Keratinocyte (primary cell): ENCODE measurements around the gene DDX49. TPM values are rescaled to one million over a fixed set of nuclear protein-coding genes. Genes with fewer than 3 reads are reported as not detected.

Source experiments
- DNase-seq: peaks from one replicate; pipeline ENCODE4 v3.0.0-alpha.2; 2011; ENCODE audit warnings: low read depth, missing footprints, low spot score
- FAIRE-seq: peaks from 2 replicates; lab custom pipeline; 2011; peaks lifted over from hg19 to GRCh38; lab: Jason Lieb, UNC
- H2AFZ ChIP-seq: 2 replicates; pipeline ENCODE4 v1.6.0; 2012; ENCODE audit warnings: low read length, control low read depth, inconsistent platforms; ENCODE audit not compliant: control insufficient read depth
- H3K27ac ChIP-seq: 2 replicates; pipeline ENCODE4 v1.5.1; 2011; ENCODE audit warnings: low read length; ENCODE audit not compliant: control insufficient read depth, insufficient read depth
- H3K27me3 ChIP-seq: 3 replicates; pipeline ENCODE4 v1.6.0; 2011; ENCODE audit warnings: low read length; ENCODE audit not compliant: control insufficient read depth, insufficient read depth; ENCODE audit errors: extremely low read depth
- H3K36me3 ChIP-seq, 2 experiments: 2 replicates in 1 of 2; 3 replicates in 1 of 2; pipeline ENCODE4 v1.5.1; 2011; ENCODE audit warnings: low read length in 2 of 2, mild to moderate bottlenecking in 1 of 2; ENCODE audit not compliant: control insufficient read depth in 2 of 2, insufficient read depth in 2 of 2; ENCODE audit errors: extremely low read depth in 1 of 2
- H3K4me1 ChIP-seq: 3 replicates; pipeline ENCODE4 v1.5.1; 2011; ENCODE audit warnings: low read length; ENCODE audit not compliant: control insufficient read depth, insufficient read depth; ENCODE audit errors: extremely low read depth
- H3K4me2 ChIP-seq: 3 replicates; pipeline ENCODE4 v1.6.0; 2011; ENCODE audit warnings: low read depth, low read length; ENCODE audit not compliant: control insufficient read depth, insufficient read depth; ENCODE audit errors: extremely low read depth
- H3K4me3 ChIP-seq, 3 experiments: fragments of 200-600 bp in 1 of 3; sonication (generic) in 1 of 3; 2 replicates in 2 of 3; 3 replicates in 1 of 3; pipeline ENCODE4 v1.5.1; 2011 to 2016; ENCODE audit warnings: low read length in 3 of 3, mild to moderate bottlenecking in 3 of 3, control low read depth in 2 of 3, inconsistent platforms in 1 of 3, low read depth in 1 of 3, mixed read lengths in 1 of 3, mixed run types in 1 of 3, moderate library complexity in 1 of 3; ENCODE audit not compliant: control insufficient read depth in 2 of 3, insufficient read depth in 2 of 3; ENCODE audit errors: extremely low read depth in 1 of 3
- H3K79me2 ChIP-seq: 2 replicates; pipeline ENCODE4 v1.6.0; 2012; ENCODE audit warnings: low read length; ENCODE audit not compliant: control insufficient read depth, insufficient read depth
- H3K9ac ChIP-seq: 3 replicates; pipeline ENCODE4 v1.6.0; 2011; ENCODE audit warnings: low read length; ENCODE audit not compliant: control insufficient read depth, insufficient read depth; ENCODE audit errors: extremely low read depth
- H3K9me1 ChIP-seq: 3 replicates; pipeline ENCODE4 v1.6.0; 2011; ENCODE audit warnings: low read length; ENCODE audit not compliant: control insufficient read depth, insufficient read depth; ENCODE audit errors: extremely low read depth
- H3K9me3 ChIP-seq: 2 replicates; pipeline ENCODE4 v1.5.1; 2012; ENCODE audit warnings: low read depth, low read length; ENCODE audit not compliant: control insufficient read depth
- H4K20me1 ChIP-seq: 3 replicates; pipeline ENCODE4 v1.6.0; 2011; ENCODE audit warnings: low read length; ENCODE audit not compliant: control insufficient read depth, insufficient read depth; ENCODE audit errors: extremely low read depth
- EZH2 ChIP-seq: IDR thresholded peaks from one replicate; pipeline ENCODE4 v1.6.1; 2012; ENCODE audit warnings: inconsistent platforms, mild to moderate bottlenecking, low read length, moderate library complexity
- dilution Hi-C: fragments of 300-500 bp; cut with MboI; formaldehyde crosslinking; loops from one replicate; pipeline ENCODE4 v1.7.0; 2020; ENCODE audit warnings: low sequenced_read_pairs; ENCODE audit not compliant: extremely low pct_ligation_motif_present
- polyA plus RNA-seq, 5 experiments: library from polyadenylated mRNA; depleted of rRNA in 3 of 5; stranded (reverse) in 3 of 5; stranded (forward) in 1 of 5; unstranded in 1 of 5; fragments of >200 nt; gene quantifications; 1 replicate in 1 of 5; 2 replicates in 3 of 5; 3 replicates in 1 of 5; pipeline versions ENCODE4 v1.2.1 to v1.2.3, GENCODE V29; 2011 to 2012; ENCODE audit warnings: missing spikeins in 2 of 5, low read depth in 1 of 5, low replicate concordance in 1 of 5
- TF ChIP-seq, protein P1 (sequence below), 3 experiments: IDR thresholded peaks in 1 of 3; conservative IDR thresholded peaks in 1 of 3; optimal IDR thresholded peaks in 1 of 3; 2 replicates in 2 of 3; 3 replicates in 1 of 3; pipeline versions ENCODE3 to v1.5.1; 2011; ENCODE audit warnings: low read length in 3 of 3, mild to moderate bottlenecking in 3 of 3, moderate library complexity in 2 of 3, control low read depth in 1 of 3, inconsistent platforms in 1 of 3; ENCODE audit not compliant: insufficient read depth in 2 of 3; ENCODE audit errors: extremely low read depth in 1 of 3

The DDX49 gene
- polyA plus RNA-seq, 1 donor (not counting 4 experiments of a cell fraction or from before 2014, with no cell fraction given), result 39.2 TPM

DNA sequence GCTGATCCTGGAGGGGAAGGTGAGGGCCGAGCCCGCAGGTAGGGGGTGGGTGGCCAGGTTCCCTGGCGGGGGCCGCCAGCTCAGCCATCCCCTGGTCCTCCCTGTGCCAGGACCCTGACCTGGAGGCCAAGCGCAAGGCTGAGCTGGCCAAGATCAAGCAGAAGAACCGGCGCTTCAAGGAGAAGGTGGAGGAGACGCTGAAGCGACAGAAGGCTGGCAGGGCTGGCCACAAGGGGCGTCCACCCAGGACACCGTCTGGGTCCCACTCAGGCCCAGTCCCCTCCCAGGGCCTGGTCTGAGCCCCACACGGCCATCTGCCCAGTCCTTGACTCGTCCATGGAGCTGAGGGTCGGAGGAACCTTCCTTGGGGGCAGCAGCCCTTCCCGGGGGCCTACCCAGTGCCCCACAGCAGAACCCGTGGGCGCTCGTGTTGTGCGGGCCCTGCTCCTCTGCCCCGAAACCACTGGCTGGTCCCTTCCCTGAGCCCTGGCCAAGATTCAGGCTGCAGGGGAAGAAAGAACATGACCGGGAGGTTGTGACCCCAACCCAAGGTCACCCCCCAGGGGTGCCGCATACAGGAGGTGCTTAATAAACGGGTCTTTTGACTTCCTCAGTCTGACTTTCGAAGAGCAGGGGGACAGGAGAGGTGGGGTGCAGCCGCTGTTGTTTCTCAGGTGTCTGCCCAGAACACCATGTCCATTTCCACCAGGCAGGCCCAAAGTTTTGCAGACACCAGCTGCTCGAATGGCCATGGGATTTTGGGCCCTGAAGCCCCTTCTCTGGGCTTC lies 8.7 kb downstream of the DDX49 start:
- Histone ChIP-seq H3K36me3 (peaks cover 46 to 56% of the 10 kb centered on the region in 2 experiments), H2AFZ (no peak overlapping the region)

GRCh38 chr19:18929311-18929710 lies 9.8 kb downstream of the DDX49 start:
- dilution Hi-C loops, result no loop called here
- H3K4me2 ChIP-seq, result no peak overlapping the region
- no peak overlapping the region for H3K4me3 ChIP-seq
- no peak overlapping the region for H2AFZ ChIP-seq
- DNase-seq (no peak), FAIRE-seq (no peak)
- no peaks in the 10 kb centered on the region for H3K27me3 ChIP-seq
- H3K9ac ChIP-seq, result no peak overlapping the region
- H3K4me1 ChIP-seq, result peaks cover under 1% of the 10 kb centered on the region
- peaks cover 55 to 57% of the 10 kb centered on the region in 2 experiments for H3K36me3 ChIP-seq
- H3K9me3 ChIP-seq, result no peaks in the 10 kb centered on the region
- TF ChIP-seq EZH2, result no peak
- TF ChIP-seq, protein P1, sequence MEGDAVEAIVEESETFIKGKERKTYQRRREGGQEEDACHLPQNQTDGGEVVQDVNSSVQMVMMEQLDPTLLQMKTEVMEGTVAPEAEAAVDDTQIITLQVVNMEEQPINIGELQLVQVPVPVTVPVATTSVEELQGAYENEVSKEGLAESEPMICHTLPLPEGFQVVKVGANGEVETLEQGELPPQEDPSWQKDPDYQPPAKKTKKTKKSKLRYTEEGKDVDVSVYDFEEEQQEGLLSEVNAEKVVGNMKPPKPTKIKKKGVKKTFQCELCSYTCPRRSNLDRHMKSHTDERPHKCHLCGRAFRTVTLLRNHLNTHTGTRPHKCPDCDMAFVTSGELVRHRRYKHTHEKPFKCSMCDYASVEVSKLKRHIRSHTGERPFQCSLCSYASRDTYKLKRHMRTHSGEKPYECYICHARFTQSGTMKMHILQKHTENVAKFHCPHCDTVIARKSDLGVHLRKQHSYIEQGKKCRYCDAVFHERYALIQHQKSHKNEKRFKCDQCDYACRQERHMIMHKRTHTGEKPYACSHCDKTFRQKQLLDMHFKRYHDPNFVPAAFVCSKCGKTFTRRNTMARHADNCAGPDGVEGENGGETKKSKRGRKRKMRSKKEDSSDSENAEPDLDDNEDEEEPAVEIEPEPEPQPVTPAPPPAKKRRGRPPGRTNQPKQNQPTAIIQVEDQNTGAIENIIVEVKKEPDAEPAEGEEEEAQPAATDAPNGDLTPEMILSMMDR (optimal IDR thresholded peaks at IDR 0.05 in 1 of 3, IDR thresholded peaks at IDR 0.05 in 1 of 3, conservative IDR thresholded peaks at IDR 0.05 in 1 of 3; ENCODE audit: extremely low read depth in 1 of 3, insufficient read depth in 2 of 3, low read length in 3 of 3), result no peak
- H3K9me1 ChIP-seq, result no peaks in the 10 kb centered on the region
- peaks cover 13% of the 10 kb centered on the region for H4K20me1 ChIP-seq
- no peak overlapping the region for H3K27ac ChIP-seq
- peaks cover 14% of the 10 kb centered on the region for H3K79me2 ChIP-seq

More for the DNA sequence above, 8.7 kb downstream of the DDX49 start:
- H3K4me2 ChIP-seq, result no peak overlapping the region
- DNase-seq (no peak), FAIRE-seq (no peak)
- H3K9me3 ChIP-seq, result no peaks in the 10 kb centered on the region
- no peak for TF ChIP-seq EZH2
- no peaks in the 10 kb centered on the region for H3K9me1 ChIP-seq
- peaks cover 10% of the 10 kb centered on the region for H4K20me1 ChIP-seq
- no peaks in the 10 kb centered on the region for H3K27me3 ChIP-seq
- peaks cover 7% of the 10 kb centered on the region for H3K79me2 ChIP-seq
- dilution Hi-C loops, result no loop called here
- H3K4me1 ChIP-seq, result no peaks in the 10 kb centered on the region
- no peak overlapping the region for H3K9ac ChIP-seq
- no peak overlapping the region for H3K4me3 ChIP-seq
- H3K27ac ChIP-seq, result no peak overlapping the region
